ENCODE results near the gene ZBTB43. TPM values are rescaled to one million over a fixed set of nuclear protein-coding genes. Genes with fewer than 3 reads are reported as not detected.

The ZBTB43 gene
- total RNA-seq, 8 experiments from 2014 or later: 9.3 to 23.2 (median 13.6) TPM

DNA sequence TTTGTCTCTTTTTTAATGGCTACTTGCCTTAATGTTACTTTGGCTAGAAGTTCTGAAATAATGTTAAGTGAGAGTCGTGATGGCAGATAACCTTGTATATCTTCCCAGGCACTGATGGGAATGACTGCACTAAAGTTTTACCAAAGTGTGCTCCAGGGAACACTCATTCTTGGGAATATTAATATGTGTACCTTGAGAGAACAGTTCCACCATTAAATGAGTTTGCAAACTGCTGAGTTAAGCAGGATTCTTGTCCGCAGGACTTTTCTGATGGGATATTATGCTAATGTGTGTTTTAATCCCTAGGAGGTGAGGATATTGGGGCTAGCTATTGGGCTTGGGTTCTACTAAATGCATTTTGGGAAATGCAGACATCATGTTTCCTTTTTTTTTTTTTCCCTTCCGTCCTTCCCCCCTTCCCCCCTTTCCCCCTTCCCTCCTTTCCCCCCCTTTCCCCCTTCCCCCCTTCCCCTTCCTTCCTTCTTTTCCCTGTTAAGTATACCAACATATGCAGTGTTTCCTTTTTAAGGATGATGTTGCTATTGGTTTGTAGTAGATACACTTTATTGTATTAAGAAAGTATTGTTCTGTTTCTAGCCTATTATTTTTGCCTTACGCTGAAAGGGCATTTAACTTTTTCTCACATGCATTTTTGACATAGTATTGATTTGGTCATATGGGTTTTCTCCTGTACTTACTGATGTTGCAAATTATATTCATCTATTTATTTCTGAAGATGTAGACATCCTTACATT, 71.1 kb downstream of the ZBTB43 start:
- in situ Hi-C loops (cut with MboI; ENCODE audit: low pct_unique_long_range_greater_than_20kb in 2 of 9, low sequenced_read_pairs in 9 of 9, unreplicated experiment in 9 of 9): no loop called here
- H3K4me1 ChIP-seq (replicated peaks in 1 of 2): no peaks in the 10 kb centered on the region
- 50 to 100% (median 86%) methylated on average over 1 to 2 of the region's 4 CpGs; no CpG with 5 or more reads in 3 of the 10 experiments for WGBS, 10 experiments
- H3K27ac ChIP-seq: no peak overlapping the region
- ATAC-seq (replicated peaks in 6 of 8): no peak
- H3K4me3 ChIP-seq: no peak overlapping the region

DNA sequence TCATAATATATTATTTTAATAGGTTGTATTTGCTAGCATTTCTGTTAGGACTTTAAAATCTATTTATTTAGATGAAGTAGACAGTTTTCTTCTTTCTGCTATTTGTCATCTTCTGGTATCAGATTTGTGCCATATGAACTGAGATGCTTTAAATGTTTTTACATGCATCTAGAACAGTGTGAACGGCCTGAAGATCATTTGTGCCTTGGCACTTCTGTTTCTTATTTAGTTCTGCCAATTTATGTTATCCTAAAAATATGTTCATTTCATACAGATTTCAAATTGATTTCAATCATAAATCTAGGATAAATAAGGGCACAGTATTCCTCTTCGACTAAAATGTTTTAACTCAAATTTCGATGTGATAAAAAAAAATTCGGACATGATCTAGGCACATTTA, 71.7 kb downstream of the ZBTB43 start:
- Histone ChIP-seq H3K4me1 (replicated peaks in 1 of 2) (no peaks in the 10 kb centered on the region), H3K27ac (no peak overlapping the region), H3K4me3 (no peak overlapping the region)
- ATAC-seq (replicated peaks in 6 of 8): no peak
- WGBS, 10 experiments: 3 to 100% (median 83%) methylated on average over 1 to 4 of the region's 4 CpGs; no CpG with 5 or more reads in 1 of the 10 experiments
- in situ Hi-C loops (cut with MboI; ENCODE audit: low pct_unique_long_range_greater_than_20kb in 2 of 9, low sequenced_read_pairs in 9 of 9, unreplicated experiment in 9 of 9): no loop called here

DNA sequence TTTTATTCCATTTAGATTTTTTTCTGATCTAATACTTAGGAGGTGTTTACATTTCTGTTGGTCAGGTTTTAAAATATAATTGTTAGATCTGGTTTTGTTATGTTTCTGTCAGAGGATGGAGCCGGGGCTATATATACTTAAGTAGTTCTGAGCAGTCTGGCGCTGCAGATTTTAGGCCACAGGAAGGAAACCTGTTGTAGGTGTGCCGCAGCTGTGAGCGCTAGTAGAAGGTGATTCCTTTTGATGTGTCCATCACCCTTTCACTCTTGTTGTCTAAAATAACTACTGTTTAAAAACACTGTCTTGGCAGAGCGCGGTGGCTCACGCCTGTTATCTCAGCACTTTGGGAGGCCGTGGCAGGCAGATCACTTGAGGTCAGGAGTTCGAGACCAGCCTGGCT, 72.6 kb downstream of the ZBTB43 start:
- Histone ChIP-seq H3K4me3 (no peak overlapping the region), H3K4me1 (replicated peaks in 1 of 2) (no peaks in the 10 kb centered on the region), H3K27ac (no peak overlapping the region)
- in situ Hi-C loops (cut with MboI; ENCODE audit: low pct_unique_long_range_greater_than_20kb in 2 of 9, low sequenced_read_pairs in 9 of 9, unreplicated experiment in 9 of 9): no loop called here
- WGBS, 10 experiments: 80 to 100% (median 96%) methylated on average over 1 to 9 of the region's 9 CpGs; no CpG with 5 or more reads in 1 of the 10 experiments
- ATAC-seq (replicated peaks in 6 of 8): no peak

DNA sequence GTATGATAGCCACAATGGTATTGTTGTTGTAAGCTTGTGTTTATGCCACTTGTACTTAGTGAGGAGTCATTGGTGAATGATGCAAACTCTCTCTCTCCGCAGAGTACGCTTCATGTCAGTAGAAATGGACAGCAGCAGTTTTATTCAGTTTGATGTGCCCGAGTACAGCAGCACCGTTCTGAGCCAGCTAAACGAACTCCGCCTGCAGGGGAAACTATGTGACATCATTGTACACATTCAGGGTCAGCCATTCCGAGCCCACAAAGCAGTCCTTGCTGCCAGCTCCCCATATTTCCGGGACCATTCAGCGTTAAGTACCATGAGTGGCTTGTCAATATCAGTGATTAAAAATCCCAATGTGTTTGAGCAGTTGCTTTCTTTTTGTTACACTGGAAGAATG, 74.4 kb downstream of the ZBTB43 start:
- peak in 1 of 8 experiments; percentile 42 for ATAC-seq (replicated peaks in 6 of 8)
- Histone ChIP-seq H3K4me3 (no peak overlapping the region), H3K4me1 (replicated peaks in 1 of 2) (peaks cover 9 to 11% of the 10 kb centered on the region in 2 donors), H3K27ac (no peak overlapping the region)
- in situ Hi-C loops (cut with MboI; ENCODE audit: low pct_unique_long_range_greater_than_20kb in 2 of 9, low sequenced_read_pairs in 9 of 9, unreplicated experiment in 9 of 9): no loop called here
- 67 to 100% (median 89%) methylated on average over 1 to 9 of the region's 9 CpGs; no CpG with 5 or more reads in 2 of the 10 experiments for WGBS, 10 experiments

GRCh38 chr9:126880226-126880946, 75.5 kb downstream of the ZBTB43 start:
- WGBS, 10 experiments: 87 to 100% (median 95%) methylated on average over 1 to 17 of the region's 23 CpGs; no CpG with 5 or more reads in 3 of the 10 experiments
- in situ Hi-C loops (cut with MboI; ENCODE audit: low pct_unique_long_range_greater_than_20kb in 2 of 9, low sequenced_read_pairs in 9 of 9, unreplicated experiment in 9 of 9): no loop called here
- Histone ChIP-seq H3K4me1 (replicated peaks in 1 of 2) (peaks cover 14 to 15% of the 10 kb centered on the region in 2 donors), H3K27ac (no peak overlapping the region), H3K4me3 (no peak overlapping the region)
- ATAC-seq (replicated peaks in 6 of 8): no peak

DNA sequence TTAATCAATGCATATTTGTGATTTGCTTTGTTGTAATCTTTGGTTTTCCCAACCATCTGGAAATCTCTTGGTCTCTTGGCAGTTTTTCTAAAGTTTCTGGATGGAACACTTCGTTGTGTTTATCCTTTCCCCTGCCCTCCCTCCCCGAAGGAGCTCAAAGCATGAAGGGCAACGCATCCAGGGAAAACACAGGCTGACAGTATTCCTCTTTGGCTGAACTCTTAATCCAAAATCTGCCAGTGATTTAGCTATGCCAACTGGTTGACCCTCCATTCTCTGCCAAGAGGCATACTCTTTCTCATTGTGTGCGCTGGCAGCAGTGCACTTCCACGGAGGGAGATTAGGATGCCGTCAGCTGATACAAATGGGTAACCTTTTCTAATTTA, 76.1 kb downstream of the ZBTB43 start:
- in situ Hi-C loops (cut with MboI; ENCODE audit: low pct_unique_long_range_greater_than_20kb in 2 of 9, low sequenced_read_pairs in 9 of 9, unreplicated experiment in 9 of 9): no loop called here
- H3K4me1 ChIP-seq (replicated peaks in 1 of 2): peaks cover 15 to 16% of the 10 kb centered on the region in 2 donors
- no peak overlapping the region for H3K27ac ChIP-seq
- ATAC-seq (replicated peaks in 6 of 8): no peak
- H3K4me3 ChIP-seq: no peak overlapping the region
- WGBS, 10 experiments: 0 to 100% (median 95%) methylated on average over 1 to 4 of the region's 6 CpGs

DNA sequence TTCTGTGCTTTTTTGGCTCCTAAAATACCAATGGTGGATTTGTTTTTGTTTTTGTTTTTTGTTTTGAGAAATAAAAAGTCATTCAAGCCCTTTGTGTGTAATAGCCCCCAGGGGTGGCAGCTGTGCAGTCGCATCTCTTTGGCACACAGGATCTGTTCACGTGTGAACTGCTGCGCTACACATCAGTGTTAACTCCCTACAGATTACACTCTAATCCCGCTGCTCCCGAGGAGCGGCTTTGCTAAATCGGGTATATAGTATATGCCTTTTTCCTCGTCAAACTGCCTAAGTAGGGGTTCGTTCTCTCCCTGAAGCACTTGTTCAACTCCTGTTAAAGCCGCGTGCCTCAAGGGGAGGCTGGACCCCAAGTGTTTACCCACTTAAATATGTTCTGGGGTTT, 77.9 kb downstream of the ZBTB43 start:
- WGBS, 10 experiments: 79 to 100% (median 93%) methylated on average over 2 to 10 of the region's 11 CpGs; no CpG with 5 or more reads in 2 of the 10 experiments
- no peak for ATAC-seq (replicated peaks in 6 of 8)
- Histone ChIP-seq H3K27ac (no peak overlapping the region), H3K4me3 (no peak overlapping the region), H3K4me1 (replicated peaks in 1 of 2) (peaks cover 15 to 26% of the 10 kb centered on the region in 2 donors)
- in situ Hi-C loops (cut with MboI; ENCODE audit: low pct_unique_long_range_greater_than_20kb in 2 of 9, low sequenced_read_pairs in 9 of 9, unreplicated experiment in 9 of 9): no loop called here

DNA sequence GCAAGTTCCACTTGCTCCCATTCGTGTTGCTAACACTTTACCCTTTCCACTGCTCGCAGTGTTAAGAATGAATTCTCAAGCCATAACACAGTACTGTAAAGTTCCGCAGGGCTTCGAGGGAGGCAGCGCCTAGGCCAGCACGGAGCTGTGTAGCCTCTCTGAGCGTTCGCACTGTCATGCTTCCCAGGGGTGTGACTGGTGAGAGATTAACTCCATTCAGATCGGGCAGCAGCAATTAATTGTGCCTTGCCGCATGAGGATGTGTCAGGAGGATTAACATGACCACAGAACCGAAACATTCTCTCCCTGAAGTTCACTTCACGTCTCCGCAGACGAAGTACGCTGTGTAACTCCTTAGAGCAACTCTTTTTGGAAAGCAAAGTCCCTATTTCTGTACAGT, 78.8 kb downstream of the ZBTB43 start:
- 28 to 100% (median 64%) methylated on average over 1 to 7 of the region's 15 CpGs; no CpG with 5 or more reads in 1 of the 10 experiments for WGBS, 10 experiments
- peak in 5 of 8 experiments; percentile 83 to 95 (median 92) for ATAC-seq (replicated peaks in 6 of 8)
- in situ Hi-C loops (cut with MboI; ENCODE audit: low pct_unique_long_range_greater_than_20kb in 2 of 9, low sequenced_read_pairs in 9 of 9, unreplicated experiment in 9 of 9): no loop called here
- Histone ChIP-seq H3K27ac (no peak overlapping the region), H3K4me1 (replicated peaks in 1 of 2) (peaks cover 15 to 26% of the 10 kb centered on the region in 2 donors), H3K4me3 (no peak overlapping the region)

- Histone ChIP-seq H3K4me3 (no peak overlapping the region), H3K4me1 (replicated peaks in 1 of 2) (peaks cover 15 to 26% of the 10 kb centered on the region in 2 donors), H3K27ac (no peak overlapping the region)
- in situ Hi-C loops (cut with MboI; ENCODE audit: low pct_unique_long_range_greater_than_20kb in 2 of 9, low sequenced_read_pairs in 9 of 9, unreplicated experiment in 9 of 9): no loop called here
- peak in 5 of 8 experiments; percentile 23 to 57 (median 41) for ATAC-seq (replicated peaks in 6 of 8)
- 30 to 100% (median 84%) methylated on average over 1 to 6 of the region's 6 CpGs for WGBS, 10 experiments
Measured at GRCh38 chr9:126885131-126885641, 80.3 kb downstream of the ZBTB43 start.

DNA sequence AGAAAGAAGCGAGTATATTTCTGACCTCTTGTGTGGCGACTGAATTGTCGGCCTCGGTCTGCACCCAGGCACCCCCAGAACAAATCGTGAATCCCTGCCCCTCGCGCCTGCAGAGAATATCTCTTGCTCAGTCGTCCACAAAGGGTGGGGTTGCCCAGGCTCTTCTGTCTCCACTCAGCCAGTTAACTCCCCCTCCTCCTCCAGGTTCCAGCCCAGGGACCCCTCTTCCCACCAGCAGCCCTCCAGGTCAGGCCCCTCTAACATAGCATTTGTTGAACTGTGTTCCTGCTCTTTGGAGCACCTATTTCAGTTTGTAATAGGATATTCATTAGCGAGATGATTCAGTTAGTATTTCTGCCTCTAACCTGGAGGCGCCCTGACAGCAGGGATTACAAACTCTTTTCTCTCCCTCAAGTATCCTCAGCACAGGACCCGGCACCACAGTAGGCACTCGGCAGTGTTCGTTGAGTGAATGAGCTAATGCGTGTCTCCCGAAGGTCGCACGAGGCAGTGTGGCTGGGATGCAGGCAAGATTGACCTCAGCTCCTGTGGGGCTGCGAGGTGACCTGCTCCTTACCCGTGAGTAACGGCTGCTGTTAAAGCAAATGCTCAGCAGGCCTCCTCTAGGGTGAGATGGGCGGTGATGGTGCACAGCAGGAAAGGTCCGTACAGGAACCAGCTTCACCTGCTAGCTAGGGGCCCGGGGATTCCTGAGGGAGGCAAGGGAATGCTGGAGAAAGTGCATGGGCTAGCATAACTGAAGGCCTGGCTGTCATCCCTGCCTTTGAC, 81.4 kb downstream of the ZBTB43 start:
- WGBS, 10 experiments: 10 to 100% (median 80%) methylated on average over 1 to 19 of the region's 23 CpGs; no CpG with 5 or more reads in 1 of the 10 experiments
- in situ Hi-C loops (cut with MboI; ENCODE audit: low pct_unique_long_range_greater_than_20kb in 2 of 9, low sequenced_read_pairs in 9 of 9, unreplicated experiment in 9 of 9): no loop called here
- Histone ChIP-seq H3K27ac (peak overlapping the region in 1 of 2 donors; percentile 3), H3K4me1 (replicated peaks in 1 of 2) (peaks cover 15 to 26% of the 10 kb centered on the region in 2 donors), H3K4me3 (no peak overlapping the region)
- ATAC-seq (replicated peaks in 6 of 8): peak in 4 of 8 experiments; percentile 10 to 52 (median 24)

- in situ Hi-C loops (cut with MboI; ENCODE audit: low pct_unique_long_range_greater_than_20kb in 2 of 9, low sequenced_read_pairs in 9 of 9, unreplicated experiment in 9 of 9): no loop called here
- 50 to 100% (median 86%) methylated on average over 2 to 9 of the region's 10 CpGs; no CpG with 5 or more reads in 1 of the 10 experiments for WGBS, 10 experiments
- Histone ChIP-seq H3K27ac (no peak overlapping the region), H3K4me1 (replicated peaks in 1 of 2) (peaks cover 15 to 26% of the 10 kb centered on the region in 2 donors), H3K4me3 (no peak overlapping the region)
- no peak for ATAC-seq (replicated peaks in 6 of 8)
Measured at GRCh38 chr9:126886897-126887296, 82.1 kb downstream of the ZBTB43 start.
